HepG2 (cell line): ENCODE results near the gene GRK6. TPM values are rescaled to one million over a fixed set of nuclear protein-coding genes. Genes with fewer than 3 reads are reported as not detected.
A peak's percentile ranks its signal among the peaks of the same experiment; 100 is the strongest.

Experiments
- ATAC-seq: fragments of 200-7000 bp; cut with Tn5 transposase; 3 replicates; pipeline ENCODE4 v1.9.1; 2020; ENCODE audit warnings: mild to moderate bottlenecking, moderate library complexity
- BruUV-seq: library from RNA; stranded (reverse); fragments of 400-500 nt; replicated peaks from 2 replicates; lab custom pipeline; 2021; lab: Mats Ljungman, UMichigan
- CTCF ChIA-PET: fragments of 300-600 bp; formaldehyde crosslinking; extraction: SDS; loops from one replicate; lab custom pipeline; 2021; ENCODE audit warnings: low total read pairs, inconsistent platforms, low intra/inter-chr PET ratio; lab: Yijun Ruan, JAX
- POLR2A ChIA-PET: fragments of 350-600 bp; sonication (Branson Sonifier 250); formaldehyde crosslinking; loops from one replicate; lab custom pipeline; 2020; ENCODE audit warnings: antibody characterized with exemption, inconsistent platforms; lab: Yijun Ruan, JAX
- DNase-seq: peaks from one replicate; pipeline ENCODE4 v3.0.0-alpha.2; 2015; ENCODE audit warnings: low spot score
- FAIRE-seq: peaks from 3 replicates; lab custom pipeline; 2011; peaks lifted over from hg19 to GRCh38; lab: Jason Lieb, UNC
- H2AFZ ChIP-seq: one replicate; pipeline ENCODE4 v1.6.1; 2011; ENCODE audit warnings: low read length, inconsistent platforms
- H3K27ac ChIP-seq: fragments of 300-600 bp; 3 replicates; pipeline ENCODE4 v1.8.0; 2011; ENCODE audit warnings: mixed run types, mild to moderate bottlenecking, mixed read lengths, low read length, inconsistent platforms; ENCODE audit not compliant: insufficient read depth; ENCODE audit errors: extremely low read length
- H3K27me3 ChIP-seq, 2 experiments: fragments of 200-600 bp in 1 of 2; 2 replicates in 1 of 2; 3 replicates in 1 of 2; pipeline versions ENCODE4 v1.6.0 to v1.8.0; 2011; ENCODE audit warnings: low read length in 2 of 2, mild to moderate bottlenecking in 2 of 2, moderate library complexity in 2 of 2, inconsistent platforms in 1 of 2; ENCODE audit not compliant: insufficient read depth in 2 of 2, control insufficient read depth in 1 of 2
- H3K36me3 ChIP-seq, 2 experiments: fragments of 200-600 bp in 1 of 2; replicated peaks in 1 of 2; 2 replicates in 1 of 2; 3 replicates in 1 of 2; pipeline versions ENCODE4 v1.5.1 to v1.8.0; 2011; ENCODE audit warnings: low read length in 2 of 2, inconsistent platforms in 1 of 2; ENCODE audit not compliant: insufficient read depth in 2 of 2, control insufficient read depth in 1 of 2
- H3K4me1 ChIP-seq: 2 replicates; pipeline ENCODE4 v1.5.1; 2012; ENCODE audit warnings: low read length, inconsistent platforms; ENCODE audit not compliant: insufficient read depth
- H3K4me2 ChIP-seq: 2 replicates; pipeline ENCODE4 v1.6.0; 2011; ENCODE audit warnings: low read depth, low read length, inconsistent platforms
- H3K4me3 ChIP-seq, 3 experiments: fragments of 200-600 bp in 1 of 3; sonication (generic), shearing (Covaris generic) in 1 of 3; replicated peaks in 1 of 3; 2 replicates each; pipeline ENCODE4 v1.5.1; 2011 to 2016; ENCODE audit warnings: low read length in 3 of 3, inconsistent platforms in 2 of 3, low read depth in 2 of 3, mild to moderate bottlenecking in 2 of 3, control low read depth in 1 of 3, mixed read lengths in 1 of 3; ENCODE audit not compliant: insufficient read depth in 1 of 3
- H3K79me2 ChIP-seq: one replicate; pipeline ENCODE4 v1.6.1; 2011; ENCODE audit warnings: low read length, inconsistent platforms; ENCODE audit not compliant: insufficient read depth
- H3K9ac ChIP-seq: 2 replicates; pipeline ENCODE4 v1.6.0; 2011; ENCODE audit warnings: mild to moderate bottlenecking, low read depth, low read length, inconsistent platforms; ENCODE audit not compliant: insufficient read depth
- H3K9me3 ChIP-seq: 2 replicates; pipeline ENCODE4 v1.5.1; 2012; ENCODE audit warnings: mild to moderate bottlenecking, low read length
- H4K20me1 ChIP-seq: 2 replicates; pipeline ENCODE4 v1.6.0; 2011; ENCODE audit warnings: inconsistent platforms, mild to moderate bottlenecking, low read length, moderate library complexity; ENCODE audit not compliant: insufficient read depth
- ATF1 ChIP-seq: IDR thresholded peaks from 2 replicates; pipeline ENCODE4 v1.6.1; 2016; ENCODE audit warnings: mild to moderate bottlenecking, control low read depth
- NR2F1 ChIP-seq, 2 experiments: fragments of 450-650 bp in 1 of 2; formaldehyde crosslinking in 1 of 2; IDR thresholded peaks; 2 replicates each; pipeline versions ENCODE4 v1.5.0 to v1.6.1; 2016 to 2020; ENCODE audit warnings: mild to moderate bottlenecking in 1 of 2, missing compliant biosample characterization in 1 of 2, missing genetic modification reagents in 1 of 2, moderate library complexity in 1 of 2
- ZBTB38 ChIP-seq: sonication (generic); formaldehyde crosslinking; IDR thresholded peaks from 2 replicates; pipeline ENCODE4 v1.5.1; 2020; ENCODE audit warnings: mild to moderate bottlenecking, missing genetic modification reagents
- ZSCAN30 ChIP-seq: sonication (generic); formaldehyde crosslinking; IDR thresholded peaks from 2 replicates; pipeline ENCODE4 v1.5.0; 2020; ENCODE audit warnings: mild to moderate bottlenecking, missing genetic modification reagents
- WGBS: methylation state at CpG from one replicate; pipeline ENCODE4 v1.1.6; 2017; ENCODE audit warnings: low lambda C conversion rate; 5-methylcytosine and 5-hydroxymethylcytosine counted together
- in situ Hi-C: cut with HindIII; loops from 2 replicates; pipeline ENCODE4 v1.10.0; 2017; ENCODE audit warnings: low pct_unique_long_range_greater_than_20kb; ENCODE audit not compliant: extremely low pct_ligation_motif_present
- intact Hi-C: fragments of 100-400 bp; cut with micrococcal nuclease; formaldehyde crosslinking; loops from one replicate; pipeline ENCODE4 v1.10.0; 2022; ENCODE audit not compliant: unreplicated experiment
- polyA plus RNA-seq, 8 experiments: library from polyadenylated mRNA; depleted of rRNA in 3 of 8; stranded (reverse) in 7 of 8; unstranded in 1 of 8; fragments of >200 nt; fragmentation: Illumina TruSeq in 4 of 8; extraction: Trizol in 4 of 8; gene quantifications; 2 replicates each; pipeline versions ENCODE4 v1.2.1 to v1.2.3, GENCODE V29; 2011 to 2016; ENCODE audit warnings: low read depth in 4 of 8, missing spikeins in 1 of 8, mixed read lengths in 1 of 8; ENCODE audit not compliant: insufficient read depth in 1 of 8
- total RNA-seq, 5 experiments: library from RNA; depleted of rRNA; stranded (reverse); fragments of >200 nt; fragmentation: Illumina TruSeq; extraction: Trizol; gene quantifications; 2 replicates each; pipeline ENCODE4 v1.2.3, GENCODE V29; 2016; ENCODE audit warnings: low read depth in 1 of 5
- TF ChIP-seq, protein P1 (sequence below): sonication (generic); formaldehyde crosslinking; IDR thresholded peaks from 2 replicates; pipeline ENCODE4 v1.4.0; 2020; ENCODE audit warnings: missing genetic modification reagents

GRK6 gene
- total and polyA plus RNA-seq, 2 of the 13 experiments (the other 11 are each of a cell fraction or from before 2014, with no cell fraction given): 13.2 to 19.9 TPM

DNA sequence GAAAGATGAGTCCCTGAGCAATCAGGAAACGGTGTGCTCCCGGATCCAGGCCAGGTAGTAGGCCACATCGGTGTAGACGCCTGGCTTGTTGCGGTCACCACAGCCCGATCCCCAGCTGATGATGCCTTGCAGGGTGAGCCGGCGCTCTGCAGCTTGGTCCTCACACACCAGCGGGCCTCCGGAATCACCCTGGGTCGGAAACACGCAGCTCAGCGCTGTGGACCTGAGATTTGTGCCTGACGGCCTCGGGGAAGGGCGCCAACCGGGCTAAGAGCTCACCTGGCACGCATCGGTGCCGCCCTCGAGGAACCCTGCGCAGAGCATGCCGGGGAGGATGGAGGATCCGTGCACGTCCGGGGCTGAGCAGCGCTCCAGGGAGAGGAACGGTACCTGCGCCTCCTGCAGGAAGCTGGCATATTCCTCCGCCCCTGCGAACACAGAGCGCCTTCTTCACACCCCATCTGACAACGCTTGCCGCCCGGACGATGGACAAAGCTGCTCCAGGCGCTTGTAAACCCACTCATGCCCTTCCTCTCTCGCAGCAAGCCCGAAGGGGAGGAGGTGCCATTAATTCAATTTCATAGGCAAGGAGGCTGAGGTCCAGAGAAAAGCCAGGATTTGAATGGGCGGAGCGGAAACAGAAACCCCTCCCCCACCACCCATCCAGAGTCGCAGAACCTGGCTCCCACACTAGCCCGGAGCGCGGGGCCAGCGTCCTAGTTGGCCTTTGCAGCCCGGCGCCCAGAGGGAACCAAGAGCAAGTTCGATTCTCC, 24.0 kb upstream of the GRK6 start:
- intact Hi-C loops: no loop called here
- H3K4me3 ChIP-seq: no peak overlapping the region
- BruUV-seq: no TSS peak
- no peaks in the 10 kb centered on the region for H4K20me1 ChIP-seq
- no peaks in the 10 kb centered on the region for H3K9me3 ChIP-seq
- peaks cover 2 to 9% of the 10 kb centered on the region in 2 experiments; a peak in 3 of 5 replicates for H3K27me3 ChIP-seq
- POLR2A ChIA-PET: interaction anchor here (1.1 to 2.5 kb wide), 2 partner anchors 10 to 55 kb away, joined by 3 to 6 read pairs; no protein-coding TSS in a partner anchor
- in situ Hi-C loops: no loop called here
- WGBS: 91% methylated on average over 31 of the region's 49 CpGs
- TF ChIP-seq, protein P1, sequence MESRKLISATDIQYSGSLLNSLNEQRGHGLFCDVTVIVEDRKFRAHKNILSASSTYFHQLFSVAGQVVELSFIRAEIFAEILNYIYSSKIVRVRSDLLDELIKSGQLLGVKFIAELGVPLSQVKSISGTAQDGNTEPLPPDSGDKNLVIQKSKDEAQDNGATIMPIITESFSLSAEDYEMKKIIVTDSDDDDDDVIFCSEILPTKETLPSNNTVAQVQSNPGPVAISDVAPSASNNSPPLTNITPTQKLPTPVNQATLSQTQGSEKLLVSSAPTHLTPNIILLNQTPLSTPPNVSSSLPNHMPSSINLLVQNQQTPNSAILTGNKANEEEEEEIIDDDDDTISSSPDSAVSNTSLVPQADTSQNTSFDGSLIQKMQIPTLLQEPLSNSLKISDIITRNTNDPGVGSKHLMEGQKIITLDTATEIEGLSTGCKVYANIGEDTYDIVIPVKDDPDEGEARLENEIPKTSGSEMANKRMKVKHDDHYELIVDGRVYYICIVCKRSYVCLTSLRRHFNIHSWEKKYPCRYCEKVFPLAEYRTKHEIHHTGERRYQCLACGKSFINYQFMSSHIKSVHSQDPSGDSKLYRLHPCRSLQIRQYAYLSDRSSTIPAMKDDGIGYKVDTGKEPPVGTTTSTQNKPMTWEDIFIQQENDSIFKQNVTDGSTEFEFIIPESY: peak; percentile 50
- TF ChIP-seq NR2F1 (CRISPR knock-in tag; IDR thresholded peaks at IDR 0.05) (no peak), ZBTB38 (CRISPR knock-in tag) (0 out of 2 replicates have a peak, but pooled peaks have one; percentile 27), ATF1 (CRISPR knock-in tag) (no peak), ZSCAN30 (CRISPR knock-in tag) (no peak)
- no peak overlapping the region for H2AFZ ChIP-seq
- peaks cover 9% of the 10 kb centered on the region; the same call in 1 of the 2 replicates for H3K4me1 ChIP-seq
- no peaks in the 10 kb centered on the region for H3K36me3 ChIP-seq
- no peak overlapping the region for H3K27ac ChIP-seq
- no peaks in the 10 kb centered on the region for H3K79me2 ChIP-seq
- CTCF ChIA-PET: no interaction called here
- H3K9ac ChIP-seq: no peak overlapping the region
- ATAC-seq: no peak
- DNase-seq: no peak
- FAIRE-seq: no peak
- no peak overlapping the region for H3K4me2 ChIP-seq
